Measurements from ENCODE around the gene C2.
"Not testable (repeated sequence)": the region's sequence is repeated elsewhere in the genome, so short reads cannot be mapped to it uniquely, and the experiment has no call there.

Gene C2

DNA sequence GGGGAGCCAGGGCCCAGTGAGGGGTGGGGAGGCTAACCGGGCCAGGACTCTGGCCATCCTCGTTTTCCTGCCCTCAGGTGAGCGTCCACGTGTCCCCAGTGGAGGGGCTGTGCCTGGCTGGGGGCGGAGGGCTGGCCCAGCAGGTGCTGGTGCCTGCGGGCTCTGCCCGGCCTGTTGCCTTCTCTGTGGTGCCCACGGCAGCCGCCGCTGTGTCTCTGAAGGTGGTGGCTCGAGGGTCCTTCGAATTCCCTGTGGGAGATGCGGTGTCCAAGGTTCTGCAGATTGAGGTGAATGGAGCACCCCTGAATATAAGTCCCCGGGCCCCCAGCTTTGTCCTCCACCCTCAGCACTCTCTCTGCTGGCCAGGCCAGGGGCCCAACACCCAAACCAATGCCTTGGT, 66.9 kb downstream of the C2 start:
- DNase-seq (ENCODE audit: low read depth, low spot score); H3K4me3 ChIP-seq (ENCODE audit: low read depth, low read length); in situ Hi-C loops (cut with HindIII; ENCODE audit: low sequenced_read_pairs): not testable (repeated sequence)
